Measurements from ENCODE around the gene ZBTB9.

The ZBTB9 gene

DNA sequence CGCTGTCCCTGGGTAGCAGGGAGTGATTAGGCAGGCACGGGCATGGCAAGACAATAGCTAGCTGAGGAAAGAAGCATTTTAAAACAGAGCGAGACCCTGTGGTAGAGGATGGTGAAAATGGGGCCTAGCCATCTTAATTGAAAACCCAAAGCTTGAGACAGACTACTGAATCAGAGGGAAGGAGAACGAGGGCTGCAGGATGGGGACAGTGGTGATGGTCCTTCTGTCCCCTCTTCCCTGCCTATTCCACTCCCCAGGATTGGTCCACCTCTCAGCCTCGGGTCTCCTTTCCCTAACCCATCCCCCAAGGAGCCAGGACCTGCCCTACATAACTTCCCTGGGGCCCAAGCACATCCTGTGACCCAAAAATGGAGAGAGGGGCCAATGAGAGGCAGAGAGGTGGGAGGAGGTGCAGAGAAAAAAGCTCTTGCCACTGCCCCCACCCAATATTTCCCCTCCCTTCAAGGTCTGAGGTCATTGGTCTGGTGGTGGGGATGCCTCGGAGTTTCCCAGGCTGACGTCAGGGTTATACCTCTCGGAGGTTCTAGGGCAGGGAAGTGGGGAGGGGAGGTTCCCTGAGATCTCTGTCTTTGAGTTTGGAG lies 35.6 kb upstream of the ZBTB9 start:
- Histone ChIP-seq H3K27me3 (ENCODE audit: insufficient read depth, low read depth, severe bottlenecking) (no peaks in the 10 kb centered on the region), H3K9me3 (ENCODE audit: severe bottlenecking) (no peaks in the 10 kb centered on the region), H3K27ac (peak overlapping the region; percentile 83), H3K4me3 (ENCODE audit: low read depth, low read length) (peak overlapping the region; percentile 51), H3K36me3 (peaks cover 57% of the 10 kb centered on the region)
- TF ChIP-seq, protein P1, sequence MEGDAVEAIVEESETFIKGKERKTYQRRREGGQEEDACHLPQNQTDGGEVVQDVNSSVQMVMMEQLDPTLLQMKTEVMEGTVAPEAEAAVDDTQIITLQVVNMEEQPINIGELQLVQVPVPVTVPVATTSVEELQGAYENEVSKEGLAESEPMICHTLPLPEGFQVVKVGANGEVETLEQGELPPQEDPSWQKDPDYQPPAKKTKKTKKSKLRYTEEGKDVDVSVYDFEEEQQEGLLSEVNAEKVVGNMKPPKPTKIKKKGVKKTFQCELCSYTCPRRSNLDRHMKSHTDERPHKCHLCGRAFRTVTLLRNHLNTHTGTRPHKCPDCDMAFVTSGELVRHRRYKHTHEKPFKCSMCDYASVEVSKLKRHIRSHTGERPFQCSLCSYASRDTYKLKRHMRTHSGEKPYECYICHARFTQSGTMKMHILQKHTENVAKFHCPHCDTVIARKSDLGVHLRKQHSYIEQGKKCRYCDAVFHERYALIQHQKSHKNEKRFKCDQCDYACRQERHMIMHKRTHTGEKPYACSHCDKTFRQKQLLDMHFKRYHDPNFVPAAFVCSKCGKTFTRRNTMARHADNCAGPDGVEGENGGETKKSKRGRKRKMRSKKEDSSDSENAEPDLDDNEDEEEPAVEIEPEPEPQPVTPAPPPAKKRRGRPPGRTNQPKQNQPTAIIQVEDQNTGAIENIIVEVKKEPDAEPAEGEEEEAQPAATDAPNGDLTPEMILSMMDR (IDR thresholded peaks at IDR 0.05; ENCODE audit: low read depth, low read length): no peak
- DNase-seq: no peak

DNA sequence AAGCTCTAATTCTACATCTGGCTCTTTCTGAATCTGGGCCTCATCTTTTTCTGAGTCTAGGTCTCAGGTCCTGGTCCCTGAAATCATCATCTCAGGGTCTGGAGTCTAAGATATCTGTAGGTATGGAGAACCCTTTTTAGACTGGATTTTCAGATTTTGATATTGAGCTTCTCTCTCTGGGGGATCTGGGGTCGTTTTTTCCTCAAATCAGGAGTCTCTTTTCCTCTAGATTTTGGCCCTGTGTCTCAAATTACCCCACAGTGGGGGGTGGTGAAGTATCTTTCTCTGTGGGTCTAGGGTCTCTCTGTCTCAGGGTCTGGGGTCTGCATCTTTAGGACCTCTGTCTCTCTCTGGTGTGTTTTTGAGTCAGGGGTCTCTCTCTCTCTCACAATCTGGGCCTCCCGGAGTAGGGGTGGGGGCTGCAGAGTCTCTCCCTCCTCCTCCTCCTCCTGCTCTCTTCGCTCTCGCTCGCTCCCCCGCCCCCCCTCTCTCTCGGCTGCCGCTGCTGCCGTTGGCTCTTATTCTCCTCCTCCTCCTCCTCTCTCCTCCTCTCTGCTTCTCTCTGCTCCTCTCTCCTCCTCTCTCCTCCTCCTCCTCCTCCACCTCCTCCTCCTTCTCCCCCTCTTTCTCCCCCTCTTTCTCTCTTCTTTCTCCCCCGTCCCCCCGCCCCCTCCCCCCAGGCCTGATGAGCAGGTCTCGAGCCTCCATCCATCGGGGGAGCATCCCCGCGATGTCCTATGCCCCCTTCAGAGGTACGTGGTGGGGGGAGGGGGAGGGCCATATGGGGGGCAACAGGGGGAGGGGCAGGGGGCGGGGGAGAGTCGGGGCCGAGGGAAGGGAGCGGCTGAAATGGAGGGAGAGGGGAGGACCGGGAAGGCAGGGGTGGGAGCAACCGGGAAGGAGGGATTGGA lies 34.5 kb upstream of the ZBTB9 start, which contains the start of gene SYNGAP1:
Gene SYNGAP1, plus strand, starts transcription at position 486 of the 911 bp plus-strand sequence. Its CDS starts 200 bp downstream, at position 686.
- Histone ChIP-seq H3K36me3 (peaks cover 59% of the 10 kb centered on the region), H3K27me3 (ENCODE audit: insufficient read depth, low read depth, severe bottlenecking) (no peaks in the 10 kb centered on the region), H3K4me3 (ENCODE audit: low read depth, low read length) (peak within 1 kb of the TSS; percentile 51), H3K27ac (peak within 1 kb of the TSS; percentile 93), H3K9me3 (ENCODE audit: severe bottlenecking) (no peaks in the 10 kb centered on the region)
- peak; percentile 91 for DNase-seq
- TF ChIP-seq, protein P1 (IDR thresholded peaks at IDR 0.05; ENCODE audit: low read depth, low read length): no peak

DNA sequence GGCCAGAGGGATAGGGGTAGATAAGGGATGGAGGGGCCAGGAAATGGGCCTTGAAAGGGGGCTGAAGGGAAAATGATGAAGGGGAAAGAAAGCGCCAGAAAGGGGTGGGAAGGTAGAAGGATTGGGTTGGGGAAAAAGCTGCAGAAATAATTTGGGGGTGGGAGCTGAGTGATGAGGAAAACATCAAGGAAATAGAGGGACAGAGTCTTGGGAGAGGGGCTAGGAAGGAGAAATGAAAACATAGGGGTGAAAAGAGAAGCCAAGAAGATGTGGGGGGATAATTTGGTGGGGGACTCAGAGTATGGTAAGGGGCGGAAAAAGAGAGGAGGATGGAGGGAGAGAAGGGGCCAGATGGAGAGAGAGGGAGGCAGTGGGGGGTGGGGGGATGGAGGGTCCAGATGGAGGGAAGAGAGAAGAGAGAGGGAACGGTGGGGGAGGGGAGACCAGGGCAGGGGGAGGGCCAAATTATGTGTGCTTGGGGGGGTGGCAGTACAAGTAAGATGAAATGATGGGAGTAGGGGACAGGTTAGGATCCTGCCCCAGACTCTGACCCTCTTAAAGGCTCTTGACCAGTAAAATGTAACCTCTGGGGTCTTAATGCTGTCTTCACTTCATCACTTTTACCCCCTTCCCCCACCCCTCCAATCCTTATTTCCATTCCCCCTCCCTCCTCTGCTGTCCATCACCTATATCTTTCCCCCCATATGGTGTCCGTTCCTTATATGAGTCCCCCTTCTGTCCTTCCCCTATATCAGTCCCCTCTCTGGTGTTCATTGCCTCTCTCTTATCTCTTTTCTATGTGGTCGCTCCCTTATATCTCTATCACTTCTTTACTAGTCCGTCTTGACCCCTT lies 33.7 kb upstream of the ZBTB9 start:
- TF ChIP-seq, protein P1 (IDR thresholded peaks at IDR 0.05; ENCODE audit: low read depth, low read length): no peak
- Histone ChIP-seq H3K36me3 (peaks cover 55% of the 10 kb centered on the region), H3K27me3 (ENCODE audit: insufficient read depth, low read depth, severe bottlenecking) (no peaks in the 10 kb centered on the region), H3K4me3 (ENCODE audit: low read depth, low read length) (peak overlapping the region; percentile 51), H3K9me3 (ENCODE audit: severe bottlenecking) (no peaks in the 10 kb centered on the region), H3K27ac (peak overlapping the region; percentile 93)
- DNase-seq: peak; percentile 85

DNA sequence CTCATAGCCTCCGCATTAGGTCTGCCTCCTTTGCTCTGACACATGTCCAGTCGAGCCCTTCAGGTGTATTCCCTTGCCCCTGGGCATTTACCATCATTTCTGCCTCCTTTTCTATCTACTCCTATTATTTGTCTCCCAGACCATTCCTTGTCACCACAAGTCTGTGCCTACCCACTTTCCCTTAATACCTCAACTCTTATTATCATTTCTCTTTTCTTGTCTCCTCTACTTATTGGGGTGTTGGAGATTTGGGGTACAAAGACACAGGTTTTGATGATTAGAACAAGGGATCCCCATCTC lies 33.1 kb upstream of the ZBTB9 start:
- Histone ChIP-seq H3K9me3 (ENCODE audit: severe bottlenecking) (no peaks in the 10 kb centered on the region), H3K27me3 (ENCODE audit: insufficient read depth, low read depth, severe bottlenecking) (no peaks in the 10 kb centered on the region), H3K27ac (peak overlapping the region; percentile 93), H3K36me3 (peaks cover 50% of the 10 kb centered on the region), H3K4me3 (ENCODE audit: low read depth, low read length) (peak overlapping the region; percentile 51)
- TF ChIP-seq, protein P1 (IDR thresholded peaks at IDR 0.05; ENCODE audit: low read depth, low read length): no peak
- no peak for DNase-seq

DNA sequence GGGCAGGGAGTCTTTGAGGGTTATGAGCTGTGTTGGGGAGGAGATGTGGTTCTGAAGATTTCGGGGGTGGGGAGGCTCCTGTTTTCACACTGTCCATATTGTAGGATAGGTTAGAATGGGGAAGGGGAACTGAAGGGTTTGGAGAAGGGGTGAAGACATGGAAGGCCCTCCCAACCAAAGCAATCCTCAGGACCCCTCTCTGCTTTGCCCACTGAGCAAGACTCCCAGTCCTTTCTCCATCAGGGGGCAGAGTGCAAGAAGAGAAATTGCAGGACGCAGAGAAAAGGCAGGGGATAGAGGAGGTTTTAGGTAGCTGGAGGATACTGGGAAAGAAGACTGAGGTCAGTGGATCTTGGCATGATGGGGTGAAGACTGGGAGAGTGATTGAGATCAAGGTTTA lies 30.6 kb upstream of the ZBTB9 start:
- TF ChIP-seq, protein P1 (IDR thresholded peaks at IDR 0.05; ENCODE audit: low read depth, low read length): no peak
- DNase-seq: no peak
- no peaks in the 10 kb centered on the region for H3K9me3 ChIP-seq (ENCODE audit: severe bottlenecking)
- H3K4me3 ChIP-seq (ENCODE audit: low read depth, low read length): no peak overlapping the region
- H3K36me3 ChIP-seq: peaks cover 47% of the 10 kb centered on the region
- no peak overlapping the region for H3K27ac ChIP-seq
- no peaks in the 10 kb centered on the region for H3K27me3 ChIP-seq (ENCODE audit: insufficient read depth, low read depth, severe bottlenecking)
